ENCODE measurements around the gene TAF1.
"Not testable (repeated sequence)": the region's sequence is repeated elsewhere in the genome, so short reads cannot be mapped to it uniquely, and the experiment has no call there.

Gene TAF1

DNA sequence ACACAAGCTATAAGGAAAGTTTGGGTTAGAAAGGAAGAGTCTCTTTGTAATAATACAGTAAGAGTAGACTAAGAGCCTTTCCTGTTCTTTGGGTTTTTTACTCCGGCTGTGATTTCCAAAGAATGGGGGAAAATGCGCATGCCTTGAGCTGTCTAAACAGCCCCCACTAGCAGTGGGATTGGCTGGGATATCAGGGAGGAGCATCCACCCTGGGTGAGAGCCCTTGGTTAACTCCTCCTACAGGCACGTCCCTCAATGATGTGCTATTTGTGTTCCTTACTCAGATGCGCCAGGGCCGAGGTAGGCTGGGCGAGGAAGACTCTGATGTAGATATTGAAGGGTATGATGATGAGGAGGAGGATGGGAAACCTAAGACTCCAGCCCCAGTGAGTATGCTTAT lies 92.7 kb downstream of the TAF1 start:
- Histone ChIP-seq H3K27me3 (ENCODE audit: control insufficient read depth, insufficient read depth, low read length, poor library complexity, severe bottlenecking) (no peaks in the 10 kb centered on the region), H3K9me3 (ENCODE audit: control insufficient read depth, low read length) (no peaks in the 10 kb centered on the region), H3K36me3 (ENCODE audit: control insufficient read depth, insufficient read depth, low read length) (peaks cover 21% of the 10 kb centered on the region), H3K4me1 (ENCODE audit: control insufficient read depth, insufficient read depth, low read length) (no peaks in the 10 kb centered on the region), H3K27ac (ENCODE audit: insufficient read depth, low read depth, low read length, poor library complexity, severe bottlenecking) (no peak overlapping the region), H3K4me3 (ENCODE audit: insufficient read depth, low read depth, low read length) (no peak overlapping the region)
- 94 to 96% methylated on average over 6 of the region's 6 CpGs for WGBS, 2 experiments

DNA sequence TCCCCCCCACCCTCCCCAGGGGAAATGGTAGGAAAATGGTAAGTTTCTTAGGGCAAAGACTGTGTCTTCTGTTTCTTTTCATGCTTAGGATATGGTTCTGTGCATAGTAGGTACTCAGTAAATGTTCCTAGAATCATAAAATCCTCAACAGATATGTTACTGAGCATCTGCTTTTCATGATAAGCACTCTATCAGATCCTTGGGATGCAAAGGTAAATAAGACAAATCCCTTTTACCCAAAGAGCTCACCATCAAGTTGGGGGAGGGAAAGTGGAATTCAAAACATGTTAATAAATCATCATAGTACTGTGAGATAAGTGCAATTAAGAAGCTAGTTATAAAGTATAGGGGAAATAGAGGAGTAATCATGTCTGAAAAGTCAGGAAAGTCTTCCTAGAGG lies 98.8 kb downstream of the TAF1 start:
- Histone ChIP-seq H3K36me3 (ENCODE audit: control insufficient read depth, insufficient read depth, low read length) (peaks cover 18% of the 10 kb centered on the region), H3K27ac (ENCODE audit: insufficient read depth, low read depth, low read length, poor library complexity, severe bottlenecking) (no peak overlapping the region), H3K27me3 (ENCODE audit: control insufficient read depth, insufficient read depth, low read length, poor library complexity, severe bottlenecking) (no peaks in the 10 kb centered on the region), H3K9me3 (ENCODE audit: control insufficient read depth, low read length) (no peaks in the 10 kb centered on the region), H3K4me1 (ENCODE audit: control insufficient read depth, insufficient read depth, low read length) (no peaks in the 10 kb centered on the region), H3K4me3 (ENCODE audit: insufficient read depth, low read depth, low read length) (no peak overlapping the region)

DNA sequence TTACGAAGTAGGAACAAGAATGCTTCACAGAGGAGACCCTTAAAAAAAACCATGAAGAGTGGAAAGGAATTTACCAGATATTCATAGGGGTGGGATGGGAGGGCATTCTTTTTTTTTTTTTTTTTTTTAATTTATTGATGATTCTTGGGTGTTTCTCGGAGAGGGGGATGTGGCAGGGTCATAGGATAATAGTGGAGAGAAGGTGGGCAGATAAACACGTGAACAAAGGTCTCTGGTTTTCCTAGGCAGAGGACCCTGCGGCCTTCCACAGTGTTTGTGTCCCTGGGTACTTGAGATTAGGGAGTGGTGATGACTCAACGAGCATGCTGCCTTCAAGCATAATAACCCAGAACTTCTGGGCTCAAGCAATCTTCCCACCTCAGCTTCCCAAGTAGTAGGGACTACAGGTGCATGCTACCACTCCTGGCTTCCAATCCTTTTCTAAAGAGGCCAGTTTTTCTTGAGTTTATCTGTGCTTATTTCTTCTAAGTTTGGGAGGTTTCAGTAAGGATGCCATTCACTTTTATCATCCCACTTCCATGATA lies 100.9 kb downstream of the TAF1 start:
- Histone ChIP-seq H3K4me3 (ENCODE audit: insufficient read depth, low read depth, low read length) (no peak overlapping the region), H3K4me1 (ENCODE audit: control insufficient read depth, insufficient read depth, low read length) (no peaks in the 10 kb centered on the region), H3K9me3 (ENCODE audit: control insufficient read depth, low read length) (no peaks in the 10 kb centered on the region), H3K27me3 (ENCODE audit: control insufficient read depth, insufficient read depth, low read length, poor library complexity, severe bottlenecking) (no peaks in the 10 kb centered on the region), H3K36me3 (ENCODE audit: control insufficient read depth, insufficient read depth, low read length) (peaks cover 6% of the 10 kb centered on the region), H3K27ac (ENCODE audit: insufficient read depth, low read depth, low read length, poor library complexity, severe bottlenecking) (no peak overlapping the region)
- 89 to 100% methylated on average over 4 to 5 of the region's 5 CpGs for WGBS, 2 experiments

DNA sequence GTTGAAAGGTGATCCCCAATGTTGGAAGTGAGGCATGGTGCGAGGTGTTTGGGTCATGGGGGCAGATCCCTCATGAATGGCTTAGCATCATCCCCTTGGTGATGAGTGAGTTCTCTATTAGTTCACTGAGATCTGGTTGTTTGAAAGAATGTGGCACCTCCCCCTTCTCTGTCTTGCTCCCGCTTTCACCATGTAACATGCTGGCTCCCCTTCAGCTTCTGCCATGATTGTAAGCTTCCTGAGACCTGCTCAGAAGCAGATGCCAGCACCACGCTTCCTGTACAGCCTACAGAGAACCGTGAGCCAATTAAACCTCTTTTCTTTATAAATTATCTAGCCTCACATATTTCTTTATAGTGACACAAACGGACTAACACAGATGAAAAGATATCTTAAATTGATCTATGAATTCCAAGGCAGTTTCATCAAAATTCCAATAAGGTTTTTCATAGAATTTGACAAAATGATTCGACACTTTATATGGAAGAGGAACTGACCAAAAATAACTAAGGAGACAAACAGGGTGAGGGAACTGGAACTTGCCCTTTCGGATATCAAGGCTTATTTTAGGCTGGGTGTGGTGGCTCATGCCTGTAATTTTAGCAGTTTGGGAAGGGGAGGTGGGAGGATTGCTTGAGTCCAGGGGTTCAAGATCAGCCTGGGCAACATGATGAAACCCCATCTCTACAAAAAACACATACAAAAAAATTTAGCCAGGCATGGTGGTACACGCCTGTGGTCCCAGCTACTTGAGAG lies 109.8 kb downstream of the TAF1 start:
- WGBS, 2 experiments: 87 to 88% methylated on average over 7 to 8 of the region's 8 CpGs
- Histone ChIP-seq H3K9me3 (ENCODE audit: control insufficient read depth, low read length) (no peaks in the 10 kb centered on the region), H3K27me3 (ENCODE audit: control insufficient read depth, insufficient read depth, low read length, poor library complexity, severe bottlenecking) (no peaks in the 10 kb centered on the region), H3K4me1 (ENCODE audit: control insufficient read depth, insufficient read depth, low read length) (no peaks in the 10 kb centered on the region), H3K27ac (ENCODE audit: insufficient read depth, low read depth, low read length, poor library complexity, severe bottlenecking) (no peak overlapping the region), H3K4me3 (ENCODE audit: insufficient read depth, low read depth, low read length) (no peak overlapping the region), H3K36me3 (ENCODE audit: control insufficient read depth, insufficient read depth, low read length) (no peaks in the 10 kb centered on the region)

DNA sequence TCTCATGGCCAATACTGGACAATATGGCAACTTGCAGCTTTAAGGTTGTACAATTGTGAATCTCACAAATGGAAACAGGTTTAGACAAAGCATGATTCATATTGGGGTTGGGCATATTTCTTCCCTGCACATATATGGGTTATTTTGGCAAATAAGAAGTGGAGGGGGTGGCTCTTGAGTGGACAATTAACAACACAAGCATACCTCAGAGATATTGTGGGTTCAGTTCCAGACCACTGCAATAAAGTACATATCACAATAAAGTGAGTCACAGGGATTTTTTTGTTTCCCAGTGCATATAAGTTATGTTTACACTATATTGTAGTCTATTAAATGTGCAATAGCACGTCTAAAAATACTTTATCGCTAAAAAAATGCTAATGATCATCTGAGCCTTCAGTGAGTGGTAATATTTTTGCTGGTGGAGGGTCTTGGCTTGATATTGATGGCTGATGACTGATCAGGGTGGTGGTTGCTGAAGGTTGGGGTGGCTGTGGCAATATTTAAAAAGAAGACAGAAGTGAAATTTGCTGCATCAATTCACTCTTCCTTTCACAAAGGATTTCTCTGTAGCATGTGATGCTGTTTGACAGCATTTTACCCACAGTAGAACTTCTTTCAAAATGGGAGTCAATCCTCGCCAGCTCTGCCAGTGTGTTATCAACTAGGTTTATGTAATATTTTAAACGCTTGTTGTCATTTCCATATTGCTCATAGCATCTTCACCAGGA lies 116.2 kb downstream of the TAF1 start:
- 95 to 100% methylated on average over 3 to 4 of the region's 4 CpGs for WGBS, 2 experiments
- no peaks in the 10 kb centered on the region for H3K9me3 ChIP-seq (ENCODE audit: control insufficient read depth, low read length)
- H3K27me3 ChIP-seq (ENCODE audit: control insufficient read depth, insufficient read depth, low read length, poor library complexity, severe bottlenecking): no peaks in the 10 kb centered on the region
- no peaks in the 10 kb centered on the region for H3K4me1 ChIP-seq (ENCODE audit: control insufficient read depth, insufficient read depth, low read length)
- H3K4me3 ChIP-seq (ENCODE audit: insufficient read depth, low read depth, low read length): no peak overlapping the region
- H3K27ac ChIP-seq (ENCODE audit: insufficient read depth, low read depth, low read length, poor library complexity, severe bottlenecking): no peak overlapping the region
- H3K36me3 ChIP-seq (ENCODE audit: control insufficient read depth, insufficient read depth, low read length): no peaks in the 10 kb centered on the region

DNA sequence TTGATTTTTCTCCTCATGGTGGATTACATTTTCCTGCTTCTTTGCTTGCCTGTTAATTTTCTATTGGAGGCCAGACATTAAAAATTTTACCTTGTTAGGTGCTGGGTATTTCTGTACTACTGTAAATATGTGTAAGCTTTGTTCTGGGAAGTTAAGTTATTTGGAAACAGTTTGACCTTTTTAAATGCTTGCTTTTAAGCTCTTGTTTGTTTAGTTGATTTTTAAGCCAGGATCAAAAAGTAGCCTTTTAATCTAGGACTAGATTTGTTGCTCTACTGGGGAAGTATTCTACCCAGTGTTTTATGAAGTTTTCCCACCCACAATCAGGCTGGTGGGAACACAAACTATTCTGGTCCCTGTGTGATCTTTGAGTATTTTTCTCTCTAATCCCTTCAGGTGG lies 121.7 kb downstream of the TAF1 start:
- Histone ChIP-seq H3K9me3 (ENCODE audit: control insufficient read depth, low read length) (no peaks in the 10 kb centered on the region), H3K27ac (ENCODE audit: insufficient read depth, low read depth, low read length, poor library complexity, severe bottlenecking) (no peak overlapping the region), H3K36me3 (ENCODE audit: control insufficient read depth, insufficient read depth, low read length) (no peaks in the 10 kb centered on the region), H3K4me1 (ENCODE audit: control insufficient read depth, insufficient read depth, low read length) (no peaks in the 10 kb centered on the region), H3K4me3 (ENCODE audit: insufficient read depth, low read depth, low read length) (no peak overlapping the region), H3K27me3 (ENCODE audit: control insufficient read depth, insufficient read depth, low read length, poor library complexity, severe bottlenecking) (peaks cover 16% of the 10 kb centered on the region)

DNA sequence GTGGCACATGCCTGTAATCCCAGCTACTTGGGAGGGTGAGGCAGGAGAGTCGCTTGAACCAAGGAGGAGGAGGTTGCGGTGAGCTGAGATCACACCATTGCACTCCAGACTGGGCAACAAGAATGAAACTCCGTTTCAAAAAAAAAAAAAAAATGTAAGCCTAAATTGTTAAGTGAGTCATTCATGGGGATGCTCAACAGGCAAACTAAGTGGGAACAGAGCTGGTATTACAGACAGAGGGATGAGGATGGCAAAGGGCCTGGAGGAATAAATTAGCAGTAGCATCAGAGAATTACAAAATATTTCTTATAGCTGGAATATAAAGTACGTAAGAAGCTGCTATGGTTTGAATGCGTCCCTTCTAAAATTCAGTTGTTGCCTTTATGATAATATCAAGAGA lies 123.4 kb downstream of the TAF1 start:
- 95 to 96% methylated on average over 5 of the region's 5 CpGs for WGBS, 2 experiments
- no peaks in the 10 kb centered on the region for H3K36me3 ChIP-seq (ENCODE audit: control insufficient read depth, insufficient read depth, low read length)
- H3K27me3 ChIP-seq (ENCODE audit: control insufficient read depth, insufficient read depth, low read length, poor library complexity, severe bottlenecking): peaks cover 26% of the 10 kb centered on the region
- H3K4me1 ChIP-seq (ENCODE audit: control insufficient read depth, insufficient read depth, low read length): no peaks in the 10 kb centered on the region
- no peaks in the 10 kb centered on the region for H3K9me3 ChIP-seq (ENCODE audit: control insufficient read depth, low read length)
- H3K4me3 ChIP-seq (ENCODE audit: insufficient read depth, low read depth, low read length): no peak overlapping the region
- no peak overlapping the region for H3K27ac ChIP-seq (ENCODE audit: insufficient read depth, low read depth, low read length, poor library complexity, severe bottlenecking)

DNA sequence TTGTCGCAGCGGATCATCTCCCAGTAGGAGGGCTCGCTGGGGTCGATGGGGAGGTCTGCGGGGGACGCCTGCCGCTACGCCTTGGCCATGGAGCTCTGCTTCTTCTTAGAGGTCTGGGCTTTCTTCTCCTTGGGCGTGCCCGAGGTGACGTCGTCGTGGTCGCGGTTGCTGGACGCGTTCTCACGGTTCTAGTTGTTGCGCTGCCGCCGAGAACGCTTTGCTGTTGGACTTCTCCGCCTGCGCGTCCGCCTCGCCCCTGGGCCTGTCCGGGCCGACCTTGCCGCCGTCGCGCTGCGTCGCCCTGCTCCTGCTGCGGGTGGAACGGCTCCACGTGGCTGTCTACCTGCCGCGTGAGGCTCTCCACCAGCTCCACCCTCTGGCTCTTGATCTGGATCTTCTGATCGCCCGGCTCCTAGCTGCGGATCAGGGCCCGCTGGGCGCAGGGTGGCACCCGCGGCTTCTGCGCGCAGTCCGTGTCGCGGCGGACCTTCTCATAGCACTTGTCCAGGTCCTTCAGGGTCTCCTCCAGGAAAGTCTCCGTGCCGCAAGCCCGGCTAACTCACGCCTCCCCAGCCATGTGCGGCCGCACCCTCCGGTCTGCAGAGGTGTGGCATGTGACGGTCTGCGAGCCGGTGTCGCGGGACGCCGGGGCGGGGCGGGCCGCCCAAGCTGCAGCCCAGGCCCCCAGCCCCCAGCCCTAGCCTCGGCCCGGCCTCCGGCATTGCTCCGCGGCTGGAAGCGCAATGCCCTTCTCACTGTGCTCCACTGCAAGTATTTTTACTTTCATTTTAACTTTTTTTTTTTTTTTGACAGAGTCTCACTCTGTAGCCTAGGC lies 126.3 kb downstream of the TAF1 start:
- Histone ChIP-seq H3K36me3 (ENCODE audit: control insufficient read depth, insufficient read depth, low read length) (no peaks in the 10 kb centered on the region), H3K4me3 (ENCODE audit: insufficient read depth, low read depth, low read length) (peak overlapping the region; percentile 13)
- WGBS, 2 experiments: 26 to 31% methylated on average over 76 of the region's 76 CpGs

DNA sequence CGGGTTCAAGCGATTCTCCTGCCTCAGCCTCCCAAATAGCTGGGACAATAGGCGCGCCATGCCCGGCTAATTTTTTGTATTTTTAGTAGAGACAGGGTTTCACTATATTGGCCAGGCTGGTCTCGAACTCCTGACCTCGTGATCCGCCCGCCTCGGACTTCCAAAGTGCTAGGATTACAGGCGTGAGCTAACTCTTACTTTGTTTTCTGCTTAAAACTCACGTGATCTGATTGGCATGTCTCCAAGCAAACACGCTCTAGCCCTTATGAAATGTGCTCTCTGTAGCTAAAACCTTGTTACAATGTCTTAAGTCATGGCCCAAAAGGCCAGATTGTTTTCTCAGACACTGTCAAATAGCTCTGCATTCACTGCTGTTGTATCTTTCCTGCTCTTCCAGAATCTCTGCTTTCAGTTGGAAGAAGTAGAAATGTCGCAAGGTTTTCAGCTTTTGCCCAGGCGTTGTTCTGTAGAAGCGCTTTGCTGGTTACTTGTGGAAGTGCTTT lies 127.0 kb downstream of the TAF1 start:
- no peaks in the 10 kb centered on the region for H3K36me3 ChIP-seq (ENCODE audit: control insufficient read depth, insufficient read depth, low read length)
- H3K27me3 ChIP-seq (ENCODE audit: control insufficient read depth, insufficient read depth, low read length, poor library complexity, severe bottlenecking): peaks cover 26% of the 10 kb centered on the region
- H3K4me3 ChIP-seq (ENCODE audit: insufficient read depth, low read depth, low read length): no peak overlapping the region
- 91 to 96% methylated on average over 16 of the region's 16 CpGs for WGBS, 2 experiments
- H3K27ac ChIP-seq (ENCODE audit: insufficient read depth, low read depth, low read length, poor library complexity, severe bottlenecking): no peak overlapping the region
- H3K4me1 ChIP-seq (ENCODE audit: control insufficient read depth, insufficient read depth, low read length): no peaks in the 10 kb centered on the region
- no peaks in the 10 kb centered on the region for H3K9me3 ChIP-seq (ENCODE audit: control insufficient read depth, low read length)

More for the DNA sequence above, 126.3 kb downstream of the TAF1 start:
- Histone ChIP-seq H3K9me3 (ENCODE audit: control insufficient read depth, low read length) (no peaks in the 10 kb centered on the region), H3K27ac (ENCODE audit: insufficient read depth, low read depth, low read length, poor library complexity, severe bottlenecking) (no peak overlapping the region), H3K27me3 (ENCODE audit: control insufficient read depth, insufficient read depth, low read length, poor library complexity, severe bottlenecking) (peaks cover 26% of the 10 kb centered on the region), H3K4me1 (ENCODE audit: control insufficient read depth, insufficient read depth, low read length) (no peaks in the 10 kb centered on the region)

DNA sequence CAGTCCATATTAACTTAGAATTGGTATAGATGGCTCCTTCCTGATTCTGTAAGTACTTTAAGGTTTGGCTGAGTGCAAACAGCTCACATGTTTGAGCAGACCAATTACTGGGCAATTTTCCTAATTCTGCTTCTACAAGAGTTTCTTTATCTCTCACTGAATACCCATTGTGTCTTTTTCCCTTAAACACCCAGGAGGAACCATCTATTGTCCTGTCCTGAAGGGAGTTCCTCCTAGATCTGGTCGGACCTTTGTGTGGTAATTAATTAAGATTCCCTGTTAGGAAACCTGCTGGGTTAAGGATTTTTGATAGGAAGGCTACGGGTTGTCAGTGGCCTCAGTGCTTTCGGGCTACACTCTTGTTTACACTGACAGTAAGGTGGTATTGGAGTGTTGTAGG lies 129.8 kb downstream of the TAF1 start:
- peaks cover 26% of the 10 kb centered on the region for H3K27me3 ChIP-seq (ENCODE audit: control insufficient read depth, insufficient read depth, low read length, poor library complexity, severe bottlenecking)
- not testable (repeated sequence) for H3K9me3 ChIP-seq (ENCODE audit: control insufficient read depth, low read length); H3K4me1 ChIP-seq (ENCODE audit: control insufficient read depth, insufficient read depth, low read length); H3K4me3 ChIP-seq (ENCODE audit: insufficient read depth, low read depth, low read length); H3K27ac ChIP-seq (ENCODE audit: insufficient read depth, low read depth, low read length, poor library complexity, severe bottlenecking); H3K36me3 ChIP-seq (ENCODE audit: control insufficient read depth, insufficient read depth, low read length)
- 32 to 46% methylated on average over 3 of the region's 3 CpGs for WGBS, 2 experiments
